ENCODE data around the gene PIGT. TPM values are rescaled to one million over a fixed set of nuclear protein-coding genes. Genes with fewer than 3 reads are reported as not detected.
A peak's percentile ranks its signal among the peaks of the same experiment; 100 is the strongest.

The PIGT gene
- polyA plus RNA-seq, 1 of the 3 experiments (the other 2 are of a cell fraction): 144 TPM

DNA sequence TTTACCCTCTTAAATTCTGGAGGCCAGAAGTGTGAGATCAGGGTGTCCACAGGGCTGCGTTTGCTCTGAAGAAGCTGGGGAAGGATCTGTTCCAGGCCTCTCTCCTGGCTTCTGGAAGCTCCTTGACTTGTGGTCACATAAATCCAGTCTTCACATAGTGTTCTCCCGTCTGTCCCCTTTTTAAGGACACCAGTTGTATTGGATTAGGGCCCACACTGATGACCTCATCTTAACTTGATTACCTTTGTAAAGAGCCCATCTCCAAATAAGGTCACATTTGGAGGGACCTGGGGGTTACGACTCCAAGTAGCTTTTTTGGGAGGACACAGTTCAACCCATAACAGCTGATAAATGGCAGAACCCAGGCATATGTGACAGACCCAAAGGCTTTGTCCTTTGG lies 33.6 kb downstream of the PIGT start:
- no peaks in the 10 kb centered on the region for H3K9me2 ChIP-seq
- H3K27ac ChIP-seq (ENCODE audit: low read depth in 2 of 2, low read length in 1 of 2): no peak overlapping the region
- TF ChIP-seq NRF1 (IDR thresholded peaks at IDR 0.05; ENCODE audit: low read depth, low read length) (no peak), TCF12 (IDR thresholded peaks at IDR 0.05) (no peak)
- TF ChIP-seq, protein P1, sequence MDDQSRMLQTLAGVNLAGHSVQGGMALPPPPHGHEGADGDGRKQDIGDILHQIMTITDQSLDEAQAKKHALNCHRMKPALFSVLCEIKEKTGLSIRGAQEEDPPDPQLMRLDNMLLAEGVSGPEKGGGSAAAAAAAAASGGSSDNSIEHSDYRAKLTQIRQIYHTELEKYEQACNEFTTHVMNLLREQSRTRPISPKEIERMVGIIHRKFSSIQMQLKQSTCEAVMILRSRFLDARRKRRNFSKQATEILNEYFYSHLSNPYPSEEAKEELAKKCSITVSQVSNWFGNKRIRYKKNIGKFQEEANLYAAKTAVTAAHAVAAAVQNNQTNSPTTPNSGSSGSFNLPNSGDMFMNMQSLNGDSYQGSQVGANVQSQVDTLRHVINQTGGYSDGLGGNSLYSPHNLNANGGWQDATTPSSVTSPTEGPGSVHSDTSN (IDR thresholded peaks at IDR 0.05): no peak
- H3K4me3 ChIP-seq (ENCODE audit: low read depth in 2 of 2, low read length in 1 of 2): no peak overlapping the region
- H3K9me3 ChIP-seq: no peaks in the 10 kb centered on the region
- CTCF ChIA-PET: interaction anchor here (0.6 to 5.7 kb wide), 24 partner anchors 9 to 354 kb away, joined by 3 to 56 read pairs (median 5); partner anchors contain the start of genes RBPJL and SYS1
- peaks cover 21% of the 10 kb centered on the region; the same call in 1 of the 2 replicates for H3K27me3 ChIP-seq (ENCODE audit: insufficient read depth)
- no peak overlapping the region for H2AFZ ChIP-seq (ENCODE audit: low read depth)
- no peaks in the 10 kb centered on the region for H3K79me2 ChIP-seq (ENCODE audit: insufficient read depth)
- 74% methylated on average over 3 of the region's 3 CpGs for WGBS (ENCODE audit: low lambda C conversion rate)
- no peak overlapping the region for H3K4me2 ChIP-seq
- no peak overlapping the region for H3K9ac ChIP-seq
- H3F3A ChIP-seq (replicated peaks; ENCODE audit: insufficient read depth): no peaks in the 10 kb centered on the region
- H4K20me1 ChIP-seq (ENCODE audit: insufficient read depth): no peaks in the 10 kb centered on the region
- H3K36me3 ChIP-seq (replicated peaks in 1 of 2; ENCODE audit: control insufficient read depth in 1 of 2, insufficient read depth in 2 of 2, low read length in 1 of 2): no peaks in the 10 kb centered on the region
- no peaks in the 10 kb centered on the region for H3K4me1 ChIP-seq (ENCODE audit: control insufficient read depth in 1 of 2, insufficient read depth in 2 of 2, low read depth in 1 of 2, low read length in 1 of 2)
- no peak for DNase-seq
- POLR2A ChIA-PET: no interaction called here

DNA sequence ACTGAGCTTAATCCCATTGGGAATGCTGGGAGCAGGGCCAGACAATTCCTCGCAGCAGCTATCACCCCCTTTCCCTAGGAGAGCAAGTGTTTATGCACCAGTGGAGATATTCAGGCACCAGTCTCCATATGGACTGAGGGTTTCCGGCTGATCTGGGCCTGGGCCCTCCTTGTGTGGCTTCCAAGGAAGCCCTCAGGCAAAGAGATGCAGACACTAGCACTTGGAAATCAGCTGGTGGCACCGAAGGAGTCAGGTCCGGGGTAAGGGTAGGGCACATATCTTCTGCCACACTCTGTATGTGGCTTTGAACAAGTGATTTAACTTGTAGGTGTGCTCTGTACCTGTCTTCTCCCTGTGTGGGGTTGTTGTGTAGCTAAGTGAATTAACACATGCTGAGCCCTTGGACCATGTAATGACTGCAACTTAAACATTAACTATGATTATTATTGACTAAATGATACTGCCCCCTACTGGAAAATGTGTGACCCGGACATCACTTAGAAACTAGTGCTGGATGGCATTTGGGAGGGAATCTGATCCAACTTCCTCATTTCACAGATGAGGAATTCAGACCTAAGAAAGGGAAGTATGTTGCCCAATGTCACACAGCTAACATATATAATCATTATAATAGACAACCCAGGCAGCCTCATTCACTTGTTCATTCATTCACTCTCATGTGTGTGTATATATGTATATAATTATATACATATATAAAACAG lies 34.3 kb downstream of the PIGT start:
- Histone ChIP-seq H3K36me3 (replicated peaks in 1 of 2; ENCODE audit: control insufficient read depth in 1 of 2, insufficient read depth in 2 of 2, low read length in 1 of 2) (no peaks in the 10 kb centered on the region), H4K20me1 (ENCODE audit: insufficient read depth) (no peaks in the 10 kb centered on the region), H3K9me3 (no peaks in the 10 kb centered on the region), H3K9me2 (no peaks in the 10 kb centered on the region), H3K4me3 (ENCODE audit: low read depth in 2 of 2, low read length in 1 of 2) (no peak overlapping the region), H3K27ac (ENCODE audit: low read depth in 2 of 2, low read length in 1 of 2) (no peak overlapping the region), H3K4me1 (ENCODE audit: control insufficient read depth in 1 of 2, insufficient read depth in 2 of 2, low read depth in 1 of 2, low read length in 1 of 2) (no peaks in the 10 kb centered on the region), H2AFZ (ENCODE audit: low read depth) (no peak overlapping the region), H3K27me3 (ENCODE audit: insufficient read depth) (peaks cover 17% of the 10 kb centered on the region; the same call in 1 of the 2 replicates), H3K4me2 (no peak overlapping the region), H3K79me2 (ENCODE audit: insufficient read depth) (no peaks in the 10 kb centered on the region), H3K9ac (no peak overlapping the region), H3F3A (replicated peaks; ENCODE audit: insufficient read depth) (no peaks in the 10 kb centered on the region)
- CTCF ChIA-PET: interaction anchor here (0.6 to 5.7 kb wide), 30 partner anchors 8 to 354 kb away, joined by 3 to 56 read pairs (median 4); partner anchors contain the start of genes PIGT, RBPJL and SYS1
- POLR2A ChIA-PET: no interaction called here
- peak; percentile 41 for DNase-seq
- WGBS (ENCODE audit: low lambda C conversion rate): 54% methylated on average over 5 of the region's 5 CpGs
- TF ChIP-seq ELF1 (IDR thresholded peaks at IDR 0.05) (no peak), JUND (IDR thresholded peaks at IDR 0.05) (no peak), EZH2phosphoT487 (IDR thresholded peaks at IDR 0.05; ENCODE audit: borderline replicate concordance, low read depth) (no peak), SMC3 (IDR thresholded peaks at IDR 0.05; ENCODE audit: low read depth, low read length) (peak; percentile 33), MXI1 (IDR thresholded peaks at IDR 0.05; ENCODE audit: low read depth, low read length) (no peak), FOSL2 (IDR thresholded peaks at IDR 0.05; ENCODE audit: borderline replicate concordance, low read depth) (no peak), TEAD4 (IDR thresholded peaks at IDR 0.05; ENCODE audit: borderline replicate concordance, insufficient read depth) (no peak), NFIC (IDR thresholded peaks at IDR 0.05; ENCODE audit: borderline replicate concordance) (no peak), MEF2A (IDR thresholded peaks at IDR 0.05; ENCODE audit: borderline replicate concordance, low read depth) (no peak), GATA2 (CRISPR knock-in tag; IDR thresholded peaks at IDR 0.05) (no peak), GABPA (IDR thresholded peaks at IDR 0.05; ENCODE audit: low read depth) (no peak), POLR2AphosphoS5 (IDR thresholded peaks at IDR 0.05; ENCODE audit: low read depth, low read length) (no peak), TAF1 (IDR thresholded peaks at IDR 0.05; ENCODE audit: borderline replicate concordance, low read depth, low read length) (no peak)
- TF ChIP-seq, protein P2, sequence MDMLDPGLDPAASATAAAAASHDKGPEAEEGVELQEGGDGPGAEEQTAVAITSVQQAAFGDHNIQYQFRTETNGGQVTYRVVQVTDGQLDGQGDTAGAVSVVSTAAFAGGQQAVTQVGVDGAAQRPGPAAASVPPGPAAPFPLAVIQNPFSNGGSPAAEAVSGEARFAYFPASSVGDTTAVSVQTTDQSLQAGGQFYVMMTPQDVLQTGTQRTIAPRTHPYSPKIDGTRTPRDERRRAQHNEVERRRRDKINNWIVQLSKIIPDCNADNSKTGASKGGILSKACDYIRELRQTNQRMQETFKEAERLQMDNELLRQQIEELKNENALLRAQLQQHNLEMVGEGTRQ (IDR thresholded peaks at IDR 0.05; ENCODE audit: borderline replicate concordance, low read depth, low read length): no peak
- TF ChIP-seq, protein P3, sequence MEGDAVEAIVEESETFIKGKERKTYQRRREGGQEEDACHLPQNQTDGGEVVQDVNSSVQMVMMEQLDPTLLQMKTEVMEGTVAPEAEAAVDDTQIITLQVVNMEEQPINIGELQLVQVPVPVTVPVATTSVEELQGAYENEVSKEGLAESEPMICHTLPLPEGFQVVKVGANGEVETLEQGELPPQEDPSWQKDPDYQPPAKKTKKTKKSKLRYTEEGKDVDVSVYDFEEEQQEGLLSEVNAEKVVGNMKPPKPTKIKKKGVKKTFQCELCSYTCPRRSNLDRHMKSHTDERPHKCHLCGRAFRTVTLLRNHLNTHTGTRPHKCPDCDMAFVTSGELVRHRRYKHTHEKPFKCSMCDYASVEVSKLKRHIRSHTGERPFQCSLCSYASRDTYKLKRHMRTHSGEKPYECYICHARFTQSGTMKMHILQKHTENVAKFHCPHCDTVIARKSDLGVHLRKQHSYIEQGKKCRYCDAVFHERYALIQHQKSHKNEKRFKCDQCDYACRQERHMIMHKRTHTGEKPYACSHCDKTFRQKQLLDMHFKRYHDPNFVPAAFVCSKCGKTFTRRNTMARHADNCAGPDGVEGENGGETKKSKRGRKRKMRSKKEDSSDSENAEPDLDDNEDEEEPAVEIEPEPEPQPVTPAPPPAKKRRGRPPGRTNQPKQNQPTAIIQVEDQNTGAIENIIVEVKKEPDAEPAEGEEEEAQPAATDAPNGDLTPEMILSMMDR (IDR thresholded peaks at IDR 0.05): peak; percentile 71
- TF ChIP-seq, protein P4, sequence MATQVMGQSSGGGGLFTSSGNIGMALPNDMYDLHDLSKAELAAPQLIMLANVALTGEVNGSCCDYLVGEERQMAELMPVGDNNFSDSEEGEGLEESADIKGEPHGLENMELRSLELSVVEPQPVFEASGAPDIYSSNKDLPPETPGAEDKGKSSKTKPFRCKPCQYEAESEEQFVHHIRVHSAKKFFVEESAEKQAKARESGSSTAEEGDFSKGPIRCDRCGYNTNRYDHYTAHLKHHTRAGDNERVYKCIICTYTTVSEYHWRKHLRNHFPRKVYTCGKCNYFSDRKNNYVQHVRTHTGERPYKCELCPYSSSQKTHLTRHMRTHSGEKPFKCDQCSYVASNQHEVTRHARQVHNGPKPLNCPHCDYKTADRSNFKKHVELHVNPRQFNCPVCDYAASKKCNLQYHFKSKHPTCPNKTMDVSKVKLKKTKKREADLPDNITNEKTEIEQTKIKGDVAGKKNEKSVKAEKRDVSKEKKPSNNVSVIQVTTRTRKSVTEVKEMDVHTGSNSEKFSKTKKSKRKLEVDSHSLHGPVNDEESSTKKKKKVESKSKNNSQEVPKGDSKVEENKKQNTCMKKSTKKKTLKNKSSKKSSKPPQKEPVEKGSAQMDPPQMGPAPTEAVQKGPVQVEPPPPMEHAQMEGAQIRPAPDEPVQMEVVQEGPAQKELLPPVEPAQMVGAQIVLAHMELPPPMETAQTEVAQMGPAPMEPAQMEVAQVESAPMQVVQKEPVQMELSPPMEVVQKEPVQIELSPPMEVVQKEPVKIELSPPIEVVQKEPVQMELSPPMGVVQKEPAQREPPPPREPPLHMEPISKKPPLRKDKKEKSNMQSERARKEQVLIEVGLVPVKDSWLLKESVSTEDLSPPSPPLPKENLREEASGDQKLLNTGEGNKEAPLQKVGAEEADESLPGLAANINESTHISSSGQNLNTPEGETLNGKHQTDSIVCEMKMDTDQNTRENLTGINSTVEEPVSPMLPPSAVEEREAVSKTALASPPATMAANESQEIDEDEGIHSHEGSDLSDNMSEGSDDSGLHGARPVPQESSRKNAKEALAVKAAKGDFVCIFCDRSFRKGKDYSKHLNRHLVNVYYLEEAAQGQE (IDR thresholded peaks at IDR 0.05; ENCODE audit: low read depth, low read length): no peak
- TF ChIP-seq, protein P1 (IDR thresholded peaks at IDR 0.05): no peak

Measured in SK-N-SH (cell line).